NCI-H2171 (cell line): ENCODE measurements around the gene PLCB3.

Experiments
- DNase-seq: peaks from one replicate; lab custom pipeline; 2025; lab: John Stamatoyannopoulos, UW

PLCB3 gene

GRCh38 chr11:64250415-64251015 lies 815 bp upstream of the PLCB3 start:
- DNase-seq = no peak

DNA sequence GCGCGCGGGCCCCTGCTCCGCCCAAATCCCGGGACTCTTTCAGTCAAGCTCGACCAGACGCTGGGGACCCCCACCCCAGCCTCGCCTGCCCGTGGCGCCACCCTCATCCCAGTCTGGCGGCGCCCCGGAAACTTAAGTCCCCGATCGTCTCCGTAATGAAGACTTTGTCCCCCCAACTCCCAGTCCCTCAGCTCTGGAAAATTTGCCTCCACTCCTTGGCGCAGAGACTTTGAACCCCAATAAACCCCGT lies 348 bp downstream of the PLCB3 start:
- DNase-seq = no peak

DNA sequence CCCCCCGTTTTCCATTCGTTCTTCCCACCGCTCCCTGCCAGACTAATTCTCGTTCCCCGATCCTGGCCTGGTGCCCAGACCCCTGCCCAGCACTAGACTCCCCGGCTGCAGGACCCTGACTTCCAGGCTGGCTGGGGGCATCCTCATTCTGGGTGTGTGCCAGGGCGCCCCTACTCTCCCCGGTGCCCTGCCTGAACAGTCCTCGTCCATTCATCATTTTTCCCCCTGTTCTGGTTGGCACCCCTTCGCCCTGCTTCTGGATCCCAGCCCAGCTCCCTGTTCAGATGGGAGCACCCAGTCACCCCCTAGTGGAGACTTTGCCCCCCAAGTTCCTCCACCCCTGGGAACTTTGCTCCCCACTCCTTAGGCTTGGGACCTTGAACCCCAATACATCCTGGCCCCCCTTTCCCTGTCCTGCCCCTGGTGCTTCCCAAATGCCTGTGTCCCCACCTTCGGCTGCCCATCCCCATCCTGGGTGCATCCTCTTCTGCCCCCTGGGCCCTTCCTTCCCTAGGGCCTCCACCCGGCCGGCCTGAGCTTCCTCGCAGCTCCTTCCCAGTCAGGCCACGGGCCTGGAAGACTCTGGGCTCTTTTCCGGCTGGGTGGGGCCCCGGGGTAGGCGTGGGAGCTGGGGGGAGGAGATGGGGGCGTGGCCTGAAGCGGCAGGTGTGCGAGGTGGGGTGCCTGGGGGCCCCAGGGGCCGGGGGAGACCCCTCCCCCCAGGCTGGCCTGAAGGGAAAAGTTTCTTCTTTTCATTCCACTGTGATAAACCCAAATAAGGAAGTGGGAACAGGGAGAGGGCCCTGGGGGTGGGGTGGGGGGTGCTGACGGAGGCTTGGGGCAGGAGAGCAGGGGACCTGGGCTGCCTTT lies 908 bp downstream of the PLCB3 start:
- no peak for DNase-seq

DNA sequence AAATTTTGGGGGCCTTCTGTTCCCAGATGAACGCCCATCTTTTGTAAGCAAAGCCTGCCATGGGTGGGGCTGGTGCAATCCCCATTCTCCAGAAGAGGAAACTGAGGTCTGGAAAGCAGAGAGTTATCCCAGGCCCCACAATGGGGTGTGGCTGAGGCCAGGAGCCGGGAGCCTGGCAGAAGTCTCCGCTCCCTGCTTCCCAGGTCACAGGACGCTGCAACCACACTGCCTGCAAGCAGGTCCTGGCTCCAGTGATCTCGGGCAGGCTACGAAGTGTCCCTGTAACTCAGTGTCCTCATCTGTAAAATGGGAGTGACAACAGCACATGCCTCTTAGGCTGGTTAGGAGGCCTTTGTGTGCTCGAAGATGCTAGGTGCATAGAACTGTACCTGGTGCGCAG lies 1.7 kb downstream of the PLCB3 start:
- no peak for DNase-seq

GRCh38 chr11:64253481-64253880 lies 2.2 kb downstream of the PLCB3 start:
- no peak for DNase-seq

- no peak for DNase-seq
Measured at GRCh38 chr11:64254326-64254725, 3.0 kb downstream of the PLCB3 start.

- no peak for DNase-seq
Measured at GRCh38 chr11:64255135-64256128, 4.1 kb downstream of the PLCB3 start.

GRCh38 chr11:64256300-64256699 lies 5.0 kb downstream of the PLCB3 start:
- no peak for DNase-seq

DNA sequence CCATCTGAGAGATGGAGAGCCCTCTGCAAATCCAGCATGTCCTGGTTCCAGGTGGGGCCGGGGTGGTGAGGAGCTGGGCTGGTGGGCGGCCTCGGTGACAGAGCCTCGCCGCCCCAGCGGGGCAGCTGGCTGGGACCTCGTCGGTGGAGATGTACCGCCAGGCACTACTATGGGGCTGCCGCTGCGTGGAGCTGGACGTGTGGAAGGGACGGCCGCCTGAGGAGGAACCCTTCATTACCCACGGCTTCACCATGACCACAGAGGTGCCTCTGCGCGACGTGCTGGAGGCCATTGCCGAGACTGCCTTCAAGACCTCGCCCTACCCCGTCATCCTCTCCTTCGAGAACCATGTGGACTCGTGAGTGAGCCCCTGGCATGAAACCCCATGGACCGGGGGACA lies 7.0 kb downstream of the PLCB3 start:
- DNase-seq = no peak

GRCh38 chr11:64258946-64259532 lies 7.7 kb downstream of the PLCB3 start:
- no peak for DNase-seq

DNA sequence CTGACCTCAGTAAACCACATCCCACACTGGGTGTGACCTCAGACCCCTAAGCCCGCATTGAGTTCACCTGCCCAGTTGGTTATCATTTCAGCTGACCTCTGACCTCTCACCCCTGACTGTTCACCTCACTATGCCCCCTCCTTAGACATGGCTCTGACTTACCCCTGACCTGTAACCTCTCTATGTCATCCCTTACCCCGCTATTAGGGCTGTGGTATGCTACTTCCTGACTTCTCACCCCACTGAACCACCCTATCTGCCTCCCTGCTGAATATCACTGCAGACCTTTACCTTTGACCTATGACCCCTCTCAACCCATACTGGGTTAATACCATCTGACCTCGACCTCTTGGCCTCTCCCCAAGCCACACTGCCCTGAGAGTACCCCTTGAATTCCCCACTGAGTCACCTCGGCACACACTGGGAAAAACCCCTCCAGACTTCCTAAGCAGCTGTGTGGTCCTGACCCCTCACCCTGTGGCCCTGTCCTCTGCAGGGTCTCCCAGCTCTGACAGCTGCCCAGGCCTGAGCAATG lies 8.3 kb downstream of the PLCB3 start:
- no peak for DNase-seq

DNA sequence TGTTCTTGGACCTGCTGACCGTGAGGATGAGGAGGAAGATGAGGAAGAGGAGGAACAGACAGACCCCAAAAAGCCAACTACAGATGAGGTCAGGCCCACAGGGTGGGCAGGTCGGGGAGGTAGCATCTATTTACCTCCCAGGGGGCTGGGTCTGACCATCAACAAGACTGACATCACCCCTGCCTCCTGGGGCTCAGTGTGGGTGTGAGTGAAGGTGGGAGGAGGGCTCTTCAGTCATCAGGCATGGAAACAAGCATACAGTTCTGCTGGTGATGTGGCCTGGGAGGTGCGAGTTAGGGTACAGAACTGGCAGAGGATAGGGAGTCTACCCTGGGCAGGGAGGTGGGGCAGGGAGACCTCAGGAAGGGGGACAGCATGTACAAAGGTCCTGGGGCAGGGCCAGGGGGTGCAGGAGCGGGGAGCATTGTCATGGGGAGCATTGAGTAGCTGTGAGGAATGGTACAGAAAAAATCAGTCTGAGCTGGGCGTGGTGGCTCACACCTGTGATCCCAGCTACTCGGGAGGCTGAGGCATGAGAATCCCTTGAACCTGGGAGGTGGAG lies 8.9 kb downstream of the PLCB3 start:
- DNase-seq = no peak

DNA sequence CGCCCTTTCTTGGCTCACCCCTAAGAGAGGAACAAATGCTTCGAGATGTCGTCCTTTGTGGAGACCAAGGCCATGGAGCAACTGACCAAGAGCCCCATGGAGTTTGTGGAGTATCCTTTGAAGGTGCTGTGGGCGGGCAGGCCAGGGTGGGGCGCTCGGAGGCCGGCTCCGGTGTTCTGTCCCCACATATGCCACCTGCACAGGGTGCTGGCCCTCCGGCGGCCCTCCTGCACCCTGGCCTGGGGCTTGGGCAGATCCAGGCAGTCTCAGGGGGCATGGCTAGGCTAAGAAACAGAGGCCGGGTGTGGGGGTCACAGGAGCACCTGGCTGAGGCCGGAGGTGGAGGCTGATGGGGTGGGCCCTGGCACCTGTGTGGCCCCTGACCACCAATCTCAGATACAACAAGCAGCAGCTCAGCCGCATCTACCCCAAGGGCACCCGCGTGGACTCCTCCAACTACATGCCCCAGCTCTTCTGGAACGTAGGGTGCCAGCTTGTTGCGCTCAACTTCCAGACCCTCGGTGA lies 10.3 kb downstream of the PLCB3 start:
- DNase-seq = no peak

- no peak for DNase-seq
Measured at GRCh38 chr11:64262271-64263002, 11.1 kb downstream of the PLCB3 start.

GRCh38 chr11:64263021-64263946 lies 12.0 kb downstream of the PLCB3 start:
- DNase-seq = no peak

DNA sequence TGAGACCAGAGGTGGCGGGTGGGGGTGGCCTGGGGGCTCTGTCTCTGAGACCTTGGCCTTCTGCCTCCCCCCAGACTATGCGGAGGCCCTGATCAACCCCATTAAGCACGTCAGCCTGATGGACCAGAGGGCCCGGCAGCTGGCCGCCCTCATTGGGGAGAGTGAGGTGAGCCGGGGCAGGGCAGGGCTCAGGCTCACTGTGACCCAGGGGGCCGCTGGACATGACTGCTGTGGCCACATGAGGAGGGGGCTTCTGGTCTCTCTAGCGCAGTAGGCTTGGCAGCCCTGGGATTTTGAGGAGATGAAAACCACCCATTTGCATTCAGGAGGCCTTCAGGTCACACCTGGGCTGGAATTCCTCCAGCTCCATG lies 12.6 kb downstream of the PLCB3 start:
- DNase-seq = no peak

- no peak for DNase-seq
Measured at GRCh38 chr11:64264371-64264852, 13.1 kb downstream of the PLCB3 start.

GRCh38 chr11:64265176-64266160 lies 14.1 kb downstream of the PLCB3 start:
- no peak for DNase-seq
